ENCODE results near the gene RNF112. TPM values are rescaled to one million over a fixed set of nuclear protein-coding genes. Genes with fewer than 3 reads are reported as not detected.
A peak's percentile ranks its signal among the peaks of the same experiment; 100 is the strongest.

RNF112 gene
- total RNA-seq, 1 donor from 2014 or later: 0.26 TPM

GRCh38 chr17:19415311-19415710, 4.3 kb downstream of the RNF112 start:
- no peak overlapping the region for H3K4me3 ChIP-seq (ENCODE audit: low read depth, low read length)
- H3K36me3 ChIP-seq (ENCODE audit: control insufficient read depth, insufficient read depth, low read length): no peaks in the 10 kb centered on the region
- no peak for FAIRE-seq
- TF ChIP-seq, protein P1, sequence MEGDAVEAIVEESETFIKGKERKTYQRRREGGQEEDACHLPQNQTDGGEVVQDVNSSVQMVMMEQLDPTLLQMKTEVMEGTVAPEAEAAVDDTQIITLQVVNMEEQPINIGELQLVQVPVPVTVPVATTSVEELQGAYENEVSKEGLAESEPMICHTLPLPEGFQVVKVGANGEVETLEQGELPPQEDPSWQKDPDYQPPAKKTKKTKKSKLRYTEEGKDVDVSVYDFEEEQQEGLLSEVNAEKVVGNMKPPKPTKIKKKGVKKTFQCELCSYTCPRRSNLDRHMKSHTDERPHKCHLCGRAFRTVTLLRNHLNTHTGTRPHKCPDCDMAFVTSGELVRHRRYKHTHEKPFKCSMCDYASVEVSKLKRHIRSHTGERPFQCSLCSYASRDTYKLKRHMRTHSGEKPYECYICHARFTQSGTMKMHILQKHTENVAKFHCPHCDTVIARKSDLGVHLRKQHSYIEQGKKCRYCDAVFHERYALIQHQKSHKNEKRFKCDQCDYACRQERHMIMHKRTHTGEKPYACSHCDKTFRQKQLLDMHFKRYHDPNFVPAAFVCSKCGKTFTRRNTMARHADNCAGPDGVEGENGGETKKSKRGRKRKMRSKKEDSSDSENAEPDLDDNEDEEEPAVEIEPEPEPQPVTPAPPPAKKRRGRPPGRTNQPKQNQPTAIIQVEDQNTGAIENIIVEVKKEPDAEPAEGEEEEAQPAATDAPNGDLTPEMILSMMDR (IDR thresholded peaks at IDR 0.05; ENCODE audit: insufficient read depth, low read length, severe bottlenecking): no peak
- no peak for DNase-seq (ENCODE audit: low read depth)
- H3K27me3 ChIP-seq (ENCODE audit: control insufficient read depth, insufficient read depth, low read length): no peaks in the 10 kb centered on the region

- no peaks in the 10 kb centered on the region for H3K27me3 ChIP-seq (ENCODE audit: control insufficient read depth, insufficient read depth, low read length)
Observed at GRCh38 chr17:19415806-19416775, 5.1 kb downstream of the RNF112 start.

DNA sequence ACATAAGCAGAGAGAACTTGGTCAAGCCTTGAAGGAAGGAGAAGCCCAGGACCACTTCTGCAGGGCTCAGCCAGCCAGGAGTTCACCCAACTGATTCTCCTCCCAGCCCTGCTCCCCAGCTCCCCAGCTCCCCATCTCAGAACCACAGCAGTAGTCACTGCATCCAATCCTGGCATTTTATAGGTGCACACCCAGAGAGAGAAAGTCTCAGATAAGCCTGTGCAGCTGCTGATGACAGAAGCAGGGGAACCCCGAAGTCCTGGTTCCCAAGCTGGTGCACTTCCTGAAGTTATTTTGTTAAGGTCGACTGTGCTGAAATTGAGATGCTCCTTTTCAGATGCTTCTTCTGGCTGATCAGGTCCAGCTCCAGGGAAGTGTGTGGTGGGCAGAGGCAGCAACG, 6.6 kb downstream of the RNF112 start:
- DNase-seq (ENCODE audit: low read depth): no peak
- TF ChIP-seq, protein P1 (IDR thresholded peaks at IDR 0.05; ENCODE audit: insufficient read depth, low read length, severe bottlenecking): no peak
- Histone ChIP-seq H3K27me3 (ENCODE audit: control insufficient read depth, insufficient read depth, low read length) (no peaks in the 10 kb centered on the region), H3K4me3 (ENCODE audit: low read depth, low read length) (no peak overlapping the region), H3K36me3 (ENCODE audit: control insufficient read depth, insufficient read depth, low read length) (no peaks in the 10 kb centered on the region)
- no peak for FAIRE-seq

More at GRCh38 chr17:19415806-19416775, 5.1 kb downstream of the RNF112 start:
- Histone ChIP-seq H3K36me3 (ENCODE audit: control insufficient read depth, insufficient read depth, low read length) (no peaks in the 10 kb centered on the region), H3K4me3 (ENCODE audit: low read depth, low read length) (no peak overlapping the region)
- TF ChIP-seq, protein P1 (IDR thresholded peaks at IDR 0.05; ENCODE audit: insufficient read depth, low read length, severe bottlenecking): no peak
- FAIRE-seq (peak; percentile 70), DNase-seq (ENCODE audit: low read depth) (no peak)

GRCh38 chr17:19418251-19418992, 7.4 kb downstream of the RNF112 start:
- peak; percentile 65 for DNase-seq (ENCODE audit: low read depth)
- Histone ChIP-seq H3K4me3 (ENCODE audit: low read depth, low read length) (no peak overlapping the region), H3K36me3 (ENCODE audit: control insufficient read depth, insufficient read depth, low read length) (no peaks in the 10 kb centered on the region), H3K27me3 (ENCODE audit: control insufficient read depth, insufficient read depth, low read length) (no peaks in the 10 kb centered on the region)
- TF ChIP-seq, protein P1 (IDR thresholded peaks at IDR 0.05; ENCODE audit: insufficient read depth, low read length, severe bottlenecking): no peak
- no peak for FAIRE-seq

DNA sequence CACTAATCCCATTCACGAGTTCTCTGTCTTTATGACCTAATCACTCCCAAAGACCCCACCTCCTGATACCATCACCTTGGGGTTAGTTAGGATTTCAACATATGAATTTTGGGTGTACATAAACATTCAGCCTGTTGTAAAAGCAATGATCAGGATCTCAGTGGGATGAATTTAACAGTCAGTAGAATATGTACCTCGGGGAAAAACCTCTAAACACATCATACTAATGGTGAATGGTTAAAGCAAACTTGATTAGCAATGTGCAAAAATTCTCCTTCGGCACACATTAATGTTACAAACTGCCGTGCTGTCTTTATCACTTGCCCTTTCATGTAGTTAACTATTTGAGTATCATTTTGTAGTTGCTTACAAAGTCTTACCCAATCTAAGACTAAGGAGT, 10.2 kb downstream of the RNF112 start:
- H3K36me3 ChIP-seq (ENCODE audit: control insufficient read depth, insufficient read depth, low read length): no peaks in the 10 kb centered on the region
- DNase-seq (ENCODE audit: low read depth) (no peak), FAIRE-seq (no peak)
- TF ChIP-seq, protein P1 (IDR thresholded peaks at IDR 0.05; ENCODE audit: insufficient read depth, low read length, severe bottlenecking): no peak
- H3K27me3 ChIP-seq (ENCODE audit: control insufficient read depth, insufficient read depth, low read length): no peaks in the 10 kb centered on the region
- H3K4me3 ChIP-seq (ENCODE audit: low read depth, low read length): no peak overlapping the region

Measured in bronchial epithelial cell (primary cell).